Endodermal cell (in vitro differentiated cells): ENCODE results near the gene TMEM141. TPM values are rescaled to one million over a fixed set of nuclear protein-coding genes. Genes with fewer than 3 reads are reported as not detected.

Source experiments
- DNase-seq: peaks from one replicate; pipeline ENCODE4 v3.0.0-alpha.2; 2017
- H3K27ac ChIP-seq: 2 replicates; pipeline ENCODE4 v1.5.1; 2013; ENCODE audit warnings: mild to moderate bottlenecking, low read depth, low read length, moderate library complexity
- H3K27me3 ChIP-seq: 2 replicates; pipeline ENCODE4 v1.6.1; 2013; ENCODE audit warnings: mild to moderate bottlenecking, low read length, moderate library complexity; ENCODE audit not compliant: insufficient read depth, control insufficient read depth, poor library complexity, severe bottlenecking
- H3K36me3 ChIP-seq: 2 replicates; pipeline ENCODE4 v1.7.0; 2013; ENCODE audit warnings: mild to moderate bottlenecking, low read length, moderate library complexity; ENCODE audit not compliant: control insufficient read depth, insufficient read depth
- H3K4me1 ChIP-seq: one replicate; pipeline ENCODE4 v1.7.0; 2013; ENCODE audit warnings: low read length; ENCODE audit not compliant: control insufficient read depth, insufficient read depth
- H3K4me3 ChIP-seq: 2 replicates; pipeline ENCODE4 v1.5.1; 2013; ENCODE audit warnings: mild to moderate bottlenecking, low read length, moderate library complexity
- H3K9ac ChIP-seq: 2 replicates; pipeline ENCODE4 v1.6.1; 2013; ENCODE audit warnings: mild to moderate bottlenecking, low read length, moderate library complexity; ENCODE audit not compliant: poor library complexity, severe bottlenecking; ENCODE audit errors: extremely low read depth
- H3K9me3 ChIP-seq: 2 replicates; pipeline ENCODE4 v1.6.1; 2013; ENCODE audit warnings: mild to moderate bottlenecking, low read length, moderate library complexity; ENCODE audit not compliant: control insufficient read depth
- H3K27ac Mint-ChIP-seq: 2 replicates; pipeline ENCODE4 v1.8.0; 2020; ENCODE audit warnings: mixed read lengths
- H3K27me3 Mint-ChIP-seq: 2 replicates; pipeline ENCODE4 v1.8.0; 2021; ENCODE audit warnings: mild to moderate bottlenecking, mixed read lengths; ENCODE audit not compliant: insufficient read depth
- H3K36me3 Mint-ChIP-seq: 2 replicates; pipeline ENCODE4 v1.8.0; 2020; ENCODE audit warnings: low read depth, mixed read lengths
- H3K4me1 Mint-ChIP-seq: 2 replicates; pipeline ENCODE4 v1.8.0; 2020; ENCODE audit warnings: mixed read lengths
- H3K4me3 Mint-ChIP-seq: 2 replicates; pipeline ENCODE4 v1.8.0; 2020; ENCODE audit warnings: mild to moderate bottlenecking, moderate library complexity, mixed read lengths
- H3K9me3 Mint-ChIP-seq: 2 replicates; pipeline ENCODE4 v1.8.0; 2020; ENCODE audit warnings: mild to moderate bottlenecking, mixed read lengths
- CTCF ChIP-seq: fragments of 200-600 bp; sonication (generic); conservative IDR thresholded peaks from 2 replicates; pipeline ENCODE4 v1.5.0; 2021; ENCODE audit warnings: antibody characterized with exemption, mild to moderate bottlenecking
- WGBS, 2 experiments: methylation state at CpG; one replicate each; pipeline versions ENCODE4 v1.1.5 to v1.1.7; 2013; ENCODE audit warnings: missing lambda C conversion rate in 2 of 2, mixed read lengths in 1 of 2; ENCODE audit not compliant: insufficient coverage in 1 of 2, insufficient read length in 1 of 2; 5-methylcytosine and 5-hydroxymethylcytosine counted together
- total RNA-seq, 2 donors: library from RNA; stranded (reverse); fragmentation: NEBNext Ultra II Directional in 1 of 2; extraction: Animal tissue kit (Norgen Biotek cat#: 25700) in 1 of 2; gene quantifications; 2 replicates in 1 of 2; 3 replicates in 1 of 2; pipeline ENCODE4 v1.2.1, GENCODE V29; 2021

Gene TMEM141
- total RNA-seq, 2 donors from 2014 or later: 215 to 339 TPM

DNA sequence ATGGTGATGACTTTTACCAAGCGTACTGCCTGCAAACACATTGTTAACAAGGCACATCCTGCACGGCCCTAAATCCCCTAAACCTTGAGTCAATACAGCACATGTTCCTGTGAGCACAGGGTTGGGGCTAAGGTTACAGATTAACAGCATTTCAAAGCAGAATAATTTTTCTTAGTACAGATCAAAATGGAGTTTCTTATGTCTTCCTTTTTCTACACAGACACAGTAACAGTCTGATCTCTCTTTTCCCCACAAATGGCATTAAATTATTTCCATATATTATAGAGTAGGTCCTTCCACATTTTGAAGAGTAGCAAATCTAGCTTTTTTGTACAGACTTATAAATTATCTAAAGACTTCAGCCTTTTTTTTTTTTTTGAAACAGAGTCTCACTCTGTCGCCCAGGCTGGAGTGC lies 1.6 kb upstream of the TMEM141 start:
- Histone ChIP-seq H3K27ac (peak overlapping the region; percentile 54), H3K27me3 (no peaks in the 10 kb centered on the region), H3K9ac (peak overlapping the region; percentile 64), H3K36me3 (peaks cover 21% of the 10 kb centered on the region), H3K9me3 (no peaks in the 10 kb centered on the region), H3K4me1 (peaks cover 24% of the 10 kb centered on the region), H3K4me3 (peak overlapping the region; percentile 64)
- H3K27me3 Mint-ChIP-seq: no peaks in the 10 kb centered on the region
- peaks cover 37% of the 10 kb centered on the region for H3K4me1 Mint-ChIP-seq
- DNase-seq: no peak
- H3K36me3 Mint-ChIP-seq: peaks cover 15% of the 10 kb centered on the region
- peak overlapping the region; percentile 41 for H3K4me3 Mint-ChIP-seq
- H3K9me3 Mint-ChIP-seq: no peaks in the 10 kb centered on the region
- TF ChIP-seq CTCF: no peak
- H3K27ac Mint-ChIP-seq: peak overlapping the region; percentile 98
- 57 to 70% methylated on average over 3 of the region's 3 CpGs for WGBS, 2 experiments

DNA sequence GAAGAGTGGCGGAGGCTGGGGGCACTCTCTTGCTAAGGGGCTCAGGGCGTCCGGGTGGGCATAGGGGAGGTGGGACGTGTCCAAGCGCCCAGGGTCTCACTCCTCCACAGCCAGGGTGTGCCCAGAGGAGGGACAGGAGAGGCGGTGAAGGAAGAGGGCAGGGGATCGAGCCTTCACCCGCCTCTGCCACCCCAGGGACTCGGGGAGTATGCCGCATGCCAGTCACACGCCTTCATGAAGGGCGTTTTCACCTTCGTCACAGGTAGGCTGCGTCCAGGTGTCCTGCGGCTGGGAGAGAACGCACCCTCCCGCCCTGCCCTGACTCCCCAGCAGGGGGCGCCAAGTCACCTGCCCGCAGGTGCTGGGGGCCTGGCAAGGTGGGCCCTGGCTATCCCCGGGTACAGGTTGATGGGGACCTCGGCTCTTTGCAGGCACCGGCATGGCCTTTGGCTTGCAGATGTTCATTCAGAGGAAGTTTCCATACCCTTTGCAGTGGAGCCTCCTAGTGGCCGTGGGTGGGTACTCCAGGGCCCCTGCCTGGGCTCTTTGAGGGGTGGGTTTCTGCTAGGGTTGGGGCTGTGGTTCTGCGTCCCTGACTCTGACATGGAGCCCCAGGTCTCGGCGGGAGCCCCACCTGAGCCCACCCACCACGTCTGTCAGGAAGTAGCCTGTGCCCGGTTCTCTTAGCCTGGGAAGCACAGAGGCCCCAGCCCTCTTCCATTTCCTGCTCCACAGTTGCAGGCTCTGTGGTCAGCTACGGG lies 552 bp downstream of the TMEM141 start:
- peak overlapping the region; percentile 91 for H3K9ac ChIP-seq
- H3K9me3 Mint-ChIP-seq: no peaks in the 10 kb centered on the region

More for the DNA sequence above, 552 bp downstream of the TMEM141 start:
- peak; percentile 96 for DNase-seq
- WGBS, 2 experiments: 16% methylated on average over 19 to 29 of the region's 29 CpGs
- no peaks in the 10 kb centered on the region for H3K27me3 ChIP-seq
- Mint-ChIP-seq H3K27ac (peak overlapping the region; percentile 97), H3K4me3 (peak overlapping the region; percentile 88), H3K36me3 (peaks cover 17% of the 10 kb centered on the region), H3K27me3 (no peaks in the 10 kb centered on the region), H3K4me1 (peaks cover 51% of the 10 kb centered on the region)
- peaks cover 28% of the 10 kb centered on the region for H3K4me1 ChIP-seq
- no peak overlapping the region for H3K27ac ChIP-seq
- H3K9me3 ChIP-seq: no peaks in the 10 kb centered on the region
- peak; percentile 100 for TF ChIP-seq CTCF
- peak overlapping the region; percentile 87 for H3K4me3 ChIP-seq
- peaks cover 23% of the 10 kb centered on the region for H3K36me3 ChIP-seq
